Liver (tissue), 9 donors: ENCODE measurements around the gene LMAN2. TPM values are rescaled to one million over a fixed set of nuclear protein-coding genes. Genes with fewer than 3 reads are reported as not detected.

Experiments used
- DNase-seq: peaks from one replicate; pipeline ENCODE4 v3.0.0-alpha.2; 2017; ENCODE audit warnings: low spot score
- H3K27ac ChIP-seq, 2 donors: one replicate each; pipeline ENCODE4 v1.7.0; 2013; ENCODE audit warnings: inconsistent platforms in 2 of 2, low read length in 2 of 2, control low read depth in 1 of 2, low read depth in 1 of 2, mild to moderate bottlenecking in 1 of 2
- H3K27me3 ChIP-seq, 4 donors: one replicate each; pipeline versions ENCODE4 v1.6.1 to v1.7.0; 2013; ENCODE audit warnings: low read length in 3 of 4, inconsistent platforms in 1 of 4, mild to moderate bottlenecking in 1 of 4, moderate library complexity in 1 of 4; ENCODE audit not compliant: control insufficient read depth in 4 of 4, insufficient read depth in 4 of 4
- H3K36me3 ChIP-seq, 4 donors: one replicate each; pipeline versions ENCODE4 v1.6.1 to v1.7.0; 2013; ENCODE audit warnings: low read length in 3 of 4, mild to moderate bottlenecking in 3 of 4, low read depth in 1 of 4, moderate library complexity in 1 of 4; ENCODE audit not compliant: control insufficient read depth in 4 of 4, insufficient read depth in 3 of 4
- H3K4me1 ChIP-seq, 4 donors: one replicate each; pipeline versions ENCODE4 v1.6.1 to v1.7.0; 2013; ENCODE audit warnings: low read length in 3 of 4, mild to moderate bottlenecking in 3 of 4, moderate library complexity in 1 of 4; ENCODE audit not compliant: control insufficient read depth in 4 of 4, insufficient read depth in 4 of 4
- H3K4me3 ChIP-seq, 3 donors: one replicate each; pipeline versions ENCODE4 v1.6.1 to v1.7.0; 2013; ENCODE audit warnings: low read length in 3 of 3, control low read depth in 1 of 3, low read depth in 1 of 3, mild to moderate bottlenecking in 1 of 3
- H3K9ac ChIP-seq, 2 donors: one replicate each; pipeline ENCODE4 v1.7.0; 2013; ENCODE audit warnings: low read length in 2 of 2, mild to moderate bottlenecking in 2 of 2, moderate library complexity in 2 of 2, control low read depth in 1 of 2, low read depth in 1 of 2
- H3K9me3 ChIP-seq, 4 donors: one replicate each; pipeline versions ENCODE4 v1.6.1 to v1.7.0; 2013; ENCODE audit warnings: low read length in 3 of 4; ENCODE audit not compliant: control insufficient read depth in 4 of 4
- ATF3 ChIP-seq: IDR thresholded peaks from 2 replicates; pipeline ENCODE4 v1.6.1; 2016; ENCODE audit warnings: antibody characterized with exemption
- CTCF ChIP-seq: fragments of 150-350 bp; IDR thresholded peaks from 2 replicates; pipeline ENCODE4 v1.5.1; 2017; ENCODE audit warnings: improper control_type of control experiment, low read depth, low read length; ENCODE audit not compliant: missing input control
- EGR1 ChIP-seq, 2 donors: IDR thresholded peaks; 2 replicates each; pipeline ENCODE4 v1.6.1; 2016 to 2018; ENCODE audit warnings: antibody characterized with exemption in 2 of 2, low read depth in 2 of 2
- FOXA1 ChIP-seq: IDR thresholded peaks from 2 replicates; pipeline ENCODE4 v1.6.1; 2016; ENCODE audit warnings: antibody characterized with exemption
- FOXA2 ChIP-seq: IDR thresholded peaks from 2 replicates; pipeline ENCODE4 v1.6.1; 2016; ENCODE audit warnings: antibody characterized with exemption
- GABPA ChIP-seq, 2 donors: IDR thresholded peaks in 1 of 2; conservative IDR thresholded peaks in 1 of 2; 2 replicates each; pipeline ENCODE4 v1.6.1; 2016; ENCODE audit warnings: antibody characterized with exemption in 2 of 2, mild to moderate bottlenecking in 1 of 2, moderate library complexity in 1 of 2
- HNF4G ChIP-seq: IDR thresholded peaks from 2 replicates; pipeline ENCODE4 v1.6.1; 2016; ENCODE audit warnings: antibody characterized with exemption
- MAX ChIP-seq: IDR thresholded peaks from 2 replicates; pipeline ENCODE4 v1.6.1; 2016; ENCODE audit warnings: antibody characterized with exemption
- NR2F2 ChIP-seq: IDR thresholded peaks from 2 replicates; pipeline ENCODE4 v1.6.1; 2016; ENCODE audit warnings: antibody characterized with exemption
- RAD21 ChIP-seq, 2 donors: IDR thresholded peaks; 2 replicates each; pipeline ENCODE4 v1.6.1; 2016; ENCODE audit warnings: antibody characterized with exemption in 2 of 2, mild to moderate bottlenecking in 2 of 2
- REST ChIP-seq: IDR thresholded peaks from 2 replicates; pipeline ENCODE4 v1.6.1; 2016; ENCODE audit warnings: antibody characterized with exemption, mild to moderate bottlenecking
- SP1 ChIP-seq: IDR thresholded peaks from 2 replicates; pipeline ENCODE4 v1.6.1; 2018; ENCODE audit warnings: antibody characterized with exemption, mild to moderate bottlenecking
- YY1 ChIP-seq: IDR thresholded peaks from 2 replicates; pipeline ENCODE4 v1.6.1; 2016; ENCODE audit warnings: antibody characterized with exemption, mild to moderate bottlenecking
- ZBTB33 ChIP-seq: IDR thresholded peaks from 2 replicates; pipeline ENCODE4 v1.6.1; 2016; ENCODE audit warnings: antibody characterized with exemption
- WGBS: extraction: QIAGEN DNeasy Blood & Tissue Kit; methylation state at CpG from one replicate; pipeline ENCODE4 v1.1.7; 2013; 5-methylcytosine and 5-hydroxymethylcytosine counted together
- polyA plus RNA-seq, 2 donors: library from polyadenylated mRNA; stranded (reverse) in 1 of 2; unstranded in 1 of 2; fragments of 200-250 nt in 1 of 2; fragments of >200 nt in 1 of 2; fragmentation: Nextera tagmentation in 1 of 2; extraction: Ambion mirVana in 1 of 2; gene quantifications; one replicate each; pipeline versions ENCODE4 v1.2.1 to v1.2.3, GENCODE V29; 2013 to 2015
- total RNA-seq, 2 donors: library from RNA; depleted of rRNA; stranded (reverse); fragments of >200 nt; gene quantifications; one replicate each; pipeline ENCODE4 v1.2.3, GENCODE V29; 2014
- donor health status: healthy.
- donor health status: healthy.
- donor health status: healthy.
- donor health status: healthy.
- donor health status: healthy.

Gene LMAN2
- total and polyA plus RNA-seq, 4 donors: 243 to 478 (median 364) TPM

GRCh38 chr5:177299697-177300096 lies 51.8 kb downstream of the LMAN2 start:
- Histone ChIP-seq H3K36me3 (peaks cover 2 to 16% (median 12%) of the 10 kb centered on the region in 4 donors), H3K4me1 (peaks cover 10 to 31% (median 24%) of the 10 kb centered on the region in 4 donors), H3K4me3 (no peak overlapping the region), H3K27ac (peak overlapping the region in 1 of 2 donors; percentile 26), H3K27me3 (no peaks in the 10 kb centered on the region), H3K9ac (no peak overlapping the region), H3K9me3 (no peaks in the 10 kb centered on the region)
- no peak for DNase-seq
- TF ChIP-seq SP1: no peak
- no peak for TF ChIP-seq RAD21 (IDR thresholded peaks at IDR 0.05)
- TF ChIP-seq YY1: no peak
- no peak for TF ChIP-seq CTCF
- TF ChIP-seq ZBTB33: no peak
- TF ChIP-seq ATF3: no peak
- TF ChIP-seq EGR1 (IDR thresholded peaks at IDR 0.05; ENCODE audit: low read depth in 2 of 2): no peak
- no peak for TF ChIP-seq GABPA (IDR thresholded peaks at IDR 0.05 in 1 of 2, conservative IDR thresholded peaks at IDR 0.05 in 1 of 2)
- no peak for TF ChIP-seq NR2F2
- no peak for TF ChIP-seq REST
- no peak for TF ChIP-seq MAX
- WGBS: 79% methylated on average over 9 of the region's 9 CpGs

- DNase-seq: no peak
- WGBS: 94% methylated on average over 2 of the region's 2 CpGs
- Histone ChIP-seq H3K36me3 (peaks cover 7 to 32% (median 28%) of the 10 kb centered on the region in 4 donors), H3K9ac (no peak overlapping the region), H3K9me3 (no peaks in the 10 kb centered on the region), H3K4me3 (no peak overlapping the region), H3K27me3 (no peaks in the 10 kb centered on the region), H3K27ac (no peak overlapping the region), H3K4me1 (peaks cover 9 to 25% (median 18%) of the 10 kb centered on the region in 4 donors)
- no peak for TF ChIP-seq HNF4G
- TF ChIP-seq SP1: no peak
- TF ChIP-seq NR2F2: no peak
- TF ChIP-seq GABPA (IDR thresholded peaks at IDR 0.05 in 1 of 2, conservative IDR thresholded peaks at IDR 0.05 in 1 of 2): no peak
- no peak for TF ChIP-seq FOXA1
- no peak for TF ChIP-seq CTCF
- TF ChIP-seq RAD21 (IDR thresholded peaks at IDR 0.05): no peak
- TF ChIP-seq FOXA2: no peak
- no peak for TF ChIP-seq REST
Measured at GRCh38 chr5:177297922-177298321, 53.5 kb downstream of the LMAN2 start.
